Endothelial cell of umbilical vein (primary cell): ENCODE results near the gene HBZ.

Source experiments
- EZH2 ChIP-seq: IDR thresholded peaks from 2 replicates; pipeline ENCODE4 v1.6.1; 2012; ENCODE audit warnings: borderline replicate concordance, low read depth, mild to moderate bottlenecking, moderate library complexity, low read length, inconsistent platforms; ENCODE audit not compliant: severe bottlenecking
- JUN ChIP-seq: IDR thresholded peaks from 2 replicates; pipeline ENCODE4 v1.6.1; 2011; ENCODE audit warnings: borderline replicate concordance, low read depth; ENCODE audit not compliant: insufficient read length, insufficient read depth
- MYC ChIP-seq: IDR thresholded peaks from one replicate; pipeline ENCODE4 v1.6.1; 2011; ENCODE audit warnings: mild to moderate bottlenecking, low read depth, low read length
- POLR2A ChIP-seq: IDR thresholded peaks from 2 replicates; pipeline ENCODE4 v1.6.1; 2012; ENCODE audit warnings: low read depth, mild to moderate bottlenecking, control low read depth, low read length
- POLR2AphosphoS5 ChIP-seq: IDR thresholded peaks from 2 replicates; pipeline ENCODE4 v1.6.1; 2012; ENCODE audit warnings: low read depth, mild to moderate bottlenecking, control low read depth, low read length, moderate library complexity; ENCODE audit not compliant: insufficient read depth

- TF ChIP-seq POLR2A, result no peak
- no peak for TF ChIP-seq POLR2AphosphoS5
- no peak for TF ChIP-seq EZH2
- no peak for TF ChIP-seq MYC
- TF ChIP-seq JUN, result no peak
Measured at GRCh38 chr16:175011-175949, 22.8 kb downstream of the HBZ start.
